MM.1S (cell line): ENCODE data around the gene DZIP1.

Experiments
- CTCF ChIP-seq: fragments of 300-600 bp; sonication (generic); IDR thresholded peaks from 2 replicates; pipeline ENCODE4 v1.5.1; 2016; ENCODE audit warnings: antibody characterized with exemption, low read length, mixed read lengths
- EZH2 ChIP-seq: fragments of 300-600 bp; sonication (generic); optimal IDR thresholded peaks from 2 replicates; pipeline ENCODE3; 2017; ENCODE audit warnings: low read depth, mild to moderate bottlenecking, antibody characterized with exemption, low read length, mixed read lengths
- EZH2phosphoT487 ChIP-seq: fragments of 300-600 bp; sonication (generic); IDR thresholded peaks from 2 replicates; pipeline ENCODE4 v1.6.1; 2018; ENCODE audit warnings: antibody characterized with exemption, low read length

GRCh38 chr13:95603887-95604555 is 40.5 kb downstream of the DZIP1 start:
- TF ChIP-seq EZH2 (no peak), CTCF (no peak), EZH2phosphoT487 (no peak)
